ENCODE results near the gene RAB3A. TPM values are rescaled to one million over a fixed set of nuclear protein-coding genes. Genes with fewer than 3 reads are reported as not detected.

Gene RAB3A
- polyA plus RNA-seq, 1 donor = 4.2 TPM

DNA sequence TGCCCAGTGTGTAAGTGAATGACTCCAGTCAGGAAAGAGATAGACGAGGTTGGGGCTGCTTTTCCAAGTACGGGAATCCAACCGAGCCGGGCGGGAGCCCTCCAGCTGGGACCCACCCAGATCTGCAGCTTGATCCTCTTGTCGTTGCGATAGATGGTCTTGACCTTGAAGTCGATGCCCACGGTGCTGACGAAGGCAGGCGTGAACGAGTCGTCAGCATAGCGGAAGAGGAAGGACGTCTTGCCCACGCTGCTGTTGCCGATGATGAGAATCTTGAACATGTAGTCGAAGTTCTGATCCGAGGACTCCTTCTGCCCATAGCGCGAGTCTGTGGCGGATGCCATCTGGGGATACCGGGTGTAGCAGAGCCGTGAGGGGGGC lies 1.5 kb downstream of the RAB3A start:
- no peak for DNase-seq (ENCODE audit: low read depth)

DNA sequence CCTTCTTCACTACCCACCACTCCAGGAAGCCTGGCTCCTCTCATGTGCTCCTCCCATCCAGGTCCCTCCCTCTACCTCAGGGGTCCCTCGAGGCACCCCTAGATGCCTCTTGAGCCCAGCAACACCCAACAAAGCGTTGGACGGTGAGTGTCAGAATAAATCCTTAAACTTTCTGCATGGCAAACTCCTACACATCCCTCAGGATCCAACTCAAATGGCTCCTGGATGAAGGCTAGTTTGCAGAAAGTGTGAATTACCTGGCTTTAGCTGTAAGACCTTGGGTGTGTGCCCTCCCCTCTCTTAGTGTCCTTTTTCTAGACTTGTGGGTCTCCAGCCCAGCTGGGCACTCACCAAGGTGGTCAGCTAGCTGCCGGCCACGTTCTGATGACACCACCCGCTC lies 5.5 kb downstream of the RAB3A start:
- DNase-seq (ENCODE audit: low read depth) = no peak

DNA sequence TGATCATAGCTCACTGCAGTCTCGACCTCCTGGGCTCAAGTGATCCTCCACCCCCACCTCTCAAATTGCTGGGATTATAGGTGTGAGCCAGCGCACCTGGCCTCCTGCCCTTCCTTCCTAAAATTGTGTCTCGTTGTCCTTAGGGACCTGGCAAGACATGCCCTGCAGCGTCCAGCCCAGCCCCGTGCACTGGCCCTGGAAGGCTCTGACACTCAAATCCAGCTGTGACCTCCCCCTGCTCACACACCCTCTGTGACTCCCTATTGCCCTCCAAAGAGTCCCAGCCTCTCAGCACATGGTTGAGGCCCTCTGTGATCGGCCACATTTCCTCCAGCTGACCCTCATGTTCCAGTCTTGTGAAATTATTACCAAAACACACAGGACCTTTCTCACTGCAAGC lies 5.9 kb downstream of the RAB3A start:
- DNase-seq (ENCODE audit: low read depth) = no peak

DNA sequence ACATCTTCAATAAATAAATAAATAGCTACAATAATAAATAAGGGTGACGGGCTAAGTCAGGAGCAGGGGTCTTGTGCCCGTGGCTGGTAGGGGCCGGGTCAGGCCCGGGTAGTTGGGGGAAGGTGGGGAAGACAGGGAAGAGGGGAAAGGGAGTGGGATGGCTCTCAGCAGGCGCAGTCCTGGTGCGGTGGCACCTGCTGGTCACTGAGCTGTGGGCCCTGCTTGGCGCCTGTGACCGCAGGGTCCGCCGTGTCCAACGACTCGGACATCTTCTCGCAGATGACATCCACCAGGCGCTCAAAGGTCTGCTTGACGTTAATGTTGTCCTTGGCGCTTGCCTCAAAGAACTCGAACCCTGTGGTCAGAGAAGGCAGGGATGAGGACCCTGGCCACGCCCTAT lies 6.5 kb downstream of the RAB3A start:
- DNase-seq (ENCODE audit: low read depth) = no peak

DNA sequence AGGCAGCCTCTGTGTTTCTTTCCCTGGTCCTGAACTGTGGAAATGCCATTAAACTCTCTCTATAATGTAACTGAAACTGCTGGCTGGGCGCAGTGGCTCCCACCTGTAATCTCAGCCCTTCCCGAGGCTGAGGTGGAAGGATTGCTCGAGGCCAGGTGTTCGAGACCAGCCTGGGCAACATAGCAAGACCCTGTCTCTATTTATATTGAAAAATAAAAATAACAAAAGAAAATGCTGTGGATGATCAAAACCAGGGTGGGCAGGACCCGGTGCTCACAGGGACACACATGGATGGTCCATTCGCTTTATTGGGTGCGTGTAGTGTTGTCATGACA lies 7.4 kb downstream of the RAB3A start:
- DNase-seq (ENCODE audit: low read depth) = no peak

DNA sequence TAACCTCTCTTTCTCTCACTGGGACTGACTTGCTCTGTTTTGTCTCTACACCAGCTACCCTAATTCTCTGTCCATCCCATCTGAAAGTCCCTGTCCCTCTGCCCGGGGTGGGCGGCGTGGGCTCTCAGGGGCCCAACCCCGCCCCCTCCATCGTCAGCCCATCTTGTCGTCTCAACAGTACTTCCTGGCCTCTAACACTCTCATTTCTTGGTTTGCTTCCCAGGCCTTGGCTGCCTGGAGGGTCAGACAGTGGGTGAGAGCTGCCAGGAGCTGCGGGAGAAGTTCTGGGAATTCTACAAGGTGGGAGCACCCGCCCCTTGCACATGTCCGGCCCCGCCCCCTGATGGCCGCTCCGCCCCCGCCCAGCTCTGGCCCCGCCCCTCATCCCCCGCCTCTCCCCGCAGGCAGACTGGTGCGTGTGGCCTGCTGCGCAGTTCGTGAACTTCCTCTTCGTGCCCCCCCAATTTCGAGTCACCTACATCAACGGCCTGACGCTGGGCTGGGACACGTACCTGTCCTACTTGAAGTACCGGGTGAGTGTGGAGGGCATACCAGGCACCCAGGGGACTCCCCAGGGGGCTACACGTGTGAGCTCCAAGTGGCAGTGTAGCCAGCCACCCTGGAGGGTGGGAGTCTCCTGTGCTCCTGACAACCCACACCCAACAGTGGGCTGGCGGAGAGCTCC lies 9.1 kb downstream of the RAB3A start:
- no peak for DNase-seq (ENCODE audit: low read depth)

DNA sequence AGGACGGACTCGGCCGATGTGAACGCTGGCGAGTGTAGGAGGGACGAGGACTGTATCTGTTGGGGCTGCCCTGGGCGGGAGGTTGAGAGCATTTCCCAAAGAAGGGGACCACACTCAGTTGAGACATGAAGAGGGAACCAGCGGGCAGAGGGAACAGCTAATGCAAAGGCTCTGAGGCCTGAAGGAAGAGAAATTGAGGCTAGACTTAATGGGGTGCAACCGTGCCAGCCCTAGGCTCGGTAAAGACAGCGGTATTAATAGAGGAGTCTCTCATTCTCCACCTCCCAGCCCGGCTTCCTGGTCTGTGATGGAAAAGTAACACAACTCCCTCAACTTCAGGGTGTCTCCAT lies 9.7 kb downstream of the RAB3A start:
- DNase-seq (ENCODE audit: low read depth) = no peak

DNA sequence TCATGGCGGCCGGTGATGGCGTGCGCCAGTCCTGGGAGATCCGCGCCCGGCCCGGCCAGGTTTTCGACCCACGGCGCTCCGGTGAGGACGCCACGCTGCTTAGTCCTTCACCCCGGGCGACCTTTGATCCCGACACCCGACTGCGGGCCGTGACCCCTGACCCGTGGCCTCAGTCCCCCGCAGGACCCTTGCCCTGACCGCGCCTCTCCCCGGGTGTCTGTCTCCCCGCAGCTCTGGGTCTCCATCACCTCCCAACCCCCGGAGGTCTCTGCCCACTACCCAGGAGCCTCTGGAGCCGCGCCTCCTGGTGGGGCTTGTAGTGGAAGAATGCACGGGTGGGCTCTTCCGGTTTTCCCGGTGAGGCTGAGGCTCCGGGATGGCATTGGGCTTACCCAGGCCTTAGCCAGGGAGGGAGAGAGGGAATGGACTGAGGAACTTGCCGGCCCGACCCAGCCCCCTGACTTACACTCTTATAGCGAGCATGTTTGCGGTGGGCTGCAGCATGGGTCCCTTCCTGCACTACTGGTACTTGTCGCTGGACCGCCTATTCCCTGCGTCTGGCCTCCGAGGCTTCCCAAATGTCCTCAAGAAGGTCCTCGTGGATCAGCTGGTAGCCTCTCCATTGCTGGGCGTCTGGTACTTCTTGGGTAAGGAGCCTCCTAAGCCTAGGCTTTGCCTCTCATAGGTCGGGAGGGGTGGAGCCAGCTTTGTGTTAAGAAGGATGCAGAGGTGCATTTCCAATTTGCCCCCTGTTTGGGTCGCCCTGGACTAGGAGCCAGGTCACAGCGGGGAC lies 10.3 kb downstream of the RAB3A start:
- no peak for DNase-seq (ENCODE audit: low read depth)

DNA sequence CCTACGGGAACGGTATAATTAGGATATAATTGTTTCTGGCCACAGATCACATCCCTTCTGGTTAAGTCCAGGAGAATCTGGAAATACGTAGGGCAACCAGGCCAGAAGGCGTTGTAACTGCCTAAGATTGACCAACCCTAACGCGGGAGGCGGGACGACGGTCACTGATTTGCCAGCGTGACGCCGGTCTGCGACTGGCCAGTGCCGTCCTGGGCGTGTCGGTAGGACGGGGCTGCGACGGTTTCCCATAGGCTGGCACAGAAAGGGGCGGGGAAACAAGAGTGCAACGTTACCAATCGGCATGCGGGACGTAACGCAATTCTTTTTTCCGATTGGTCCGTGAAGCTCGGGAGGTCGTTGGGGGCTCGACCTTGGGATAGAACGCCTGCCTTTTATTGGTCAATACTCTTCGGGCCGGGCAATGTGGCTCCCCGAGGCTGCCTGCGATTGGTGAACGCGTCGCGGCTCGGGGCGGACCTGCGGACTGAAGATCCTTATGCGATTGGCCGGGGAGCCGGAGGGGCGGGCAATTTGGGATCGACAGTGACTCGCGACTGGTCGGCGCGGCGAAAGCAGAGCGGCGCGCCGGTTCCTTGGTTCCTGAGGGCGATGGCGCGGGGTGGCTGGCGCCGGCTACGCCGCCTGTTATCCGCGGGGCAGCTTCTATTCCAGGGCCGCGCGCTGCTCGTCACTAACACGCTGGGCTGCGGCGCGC lies 11.0 kb downstream of the RAB3A start, which contains the start of gene MPV17L2:
Gene MPV17L2, plus strand, starts transcription at position 546 of the 715 bp plus-strand sequence. Its CDS starts 64 bp downstream, at position 610.
- peak; percentile 99 for DNase-seq (ENCODE audit: low read depth)

DNA sequence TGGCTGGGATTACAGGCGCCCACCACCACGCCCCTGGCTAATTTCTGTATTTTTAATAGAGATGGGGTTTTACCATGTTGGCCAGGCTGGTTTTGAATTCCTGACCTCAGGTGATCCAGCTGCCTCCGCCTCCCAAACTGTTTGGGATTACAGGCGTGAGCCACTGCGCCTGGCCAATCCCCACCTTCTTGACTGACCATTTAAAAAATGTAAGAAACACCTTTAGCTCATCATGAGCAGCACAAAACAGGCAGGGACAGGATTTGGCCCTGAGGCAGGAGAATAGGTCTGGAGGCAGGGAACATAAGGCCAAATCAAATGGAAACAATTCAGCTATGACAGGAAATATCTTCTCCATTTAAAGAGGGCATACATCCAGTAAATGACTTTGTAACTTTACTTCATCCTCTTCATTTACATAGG lies 12.2 kb downstream of the RAB3A start:
- no peak for DNase-seq (ENCODE audit: low read depth)

DNA sequence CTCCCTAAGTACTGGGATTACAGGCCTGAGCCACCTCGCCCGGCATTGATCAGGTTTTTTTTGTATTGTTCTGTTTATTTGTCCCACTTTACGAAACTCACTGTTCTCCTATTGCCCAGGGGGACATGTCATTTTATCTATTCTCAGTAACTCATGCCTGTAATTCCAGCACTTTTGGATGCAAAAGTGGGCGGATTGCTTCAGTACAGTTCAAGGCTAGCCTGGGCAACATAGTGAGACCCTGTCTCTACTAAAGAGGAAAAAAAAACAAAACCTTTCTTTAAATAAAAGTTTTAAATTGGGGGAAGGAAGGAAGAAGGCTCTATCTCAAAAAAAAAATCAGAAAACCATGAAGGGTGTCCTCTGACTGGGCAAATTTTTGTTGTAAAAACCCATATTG lies 13.6 kb downstream of the RAB3A start:
- no peak for DNase-seq (ENCODE audit: low read depth)

DNA sequence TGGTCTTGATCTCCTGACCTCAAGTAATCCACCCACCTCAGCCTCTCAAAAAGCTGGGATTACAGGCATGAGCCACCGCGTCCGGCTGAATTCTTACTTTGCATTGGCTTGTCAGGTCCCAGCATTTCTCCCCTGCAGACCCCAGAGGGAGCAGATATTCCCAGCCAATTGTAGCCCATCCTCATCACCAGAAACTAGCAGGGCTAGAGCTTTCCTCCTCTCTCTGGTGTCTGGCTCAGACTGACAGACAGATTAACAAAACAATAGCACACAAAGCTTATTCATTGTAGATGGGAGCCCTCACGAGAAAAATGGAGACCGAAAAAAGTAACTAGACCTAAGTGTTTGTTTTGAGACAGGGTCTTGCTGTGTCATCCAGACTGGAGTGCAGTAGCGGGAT lies 18.3 kb downstream of the RAB3A start:
- DNase-seq (ENCODE audit: low read depth) = no peak

DNA sequence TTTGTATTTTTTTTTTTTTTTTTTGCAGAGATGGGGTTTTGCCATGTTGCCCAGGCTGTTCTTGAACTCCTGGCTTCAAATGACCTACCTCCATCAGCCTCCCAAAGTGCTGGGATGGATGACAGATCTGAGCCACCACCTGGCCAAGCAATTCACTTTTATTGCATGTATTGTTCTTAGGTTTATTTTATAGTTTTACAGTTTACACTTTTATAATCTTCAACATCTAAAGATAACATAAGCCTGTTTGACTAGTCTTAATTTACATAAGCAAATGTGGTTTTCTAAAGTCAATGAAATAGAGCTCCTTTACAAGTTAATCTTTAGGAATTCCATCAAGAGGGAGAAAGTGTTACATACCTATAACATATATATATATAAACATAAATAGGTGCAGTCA lies 20.3 kb downstream of the RAB3A start:
- no peak for DNase-seq (ENCODE audit: low read depth)

DNA sequence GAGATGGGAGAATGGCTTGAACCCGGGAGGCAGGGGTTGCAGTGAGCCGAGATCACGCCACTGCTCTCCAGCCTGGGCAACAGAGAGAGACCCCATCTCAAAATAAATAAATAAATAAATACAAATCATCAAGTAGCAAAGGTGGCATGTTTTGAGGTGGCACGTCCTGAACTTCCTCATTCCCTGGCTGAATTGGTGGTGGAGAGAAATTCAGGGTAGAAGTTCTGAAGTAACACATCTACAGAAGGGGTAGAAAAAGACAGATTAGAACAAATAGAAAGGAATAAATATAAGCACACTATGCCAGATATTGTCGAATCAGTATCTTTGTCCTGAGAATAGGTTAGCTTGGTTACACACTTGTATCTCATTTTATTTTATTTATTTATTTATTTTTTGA lies 23.9 kb downstream of the RAB3A start:
- no peak for DNase-seq (ENCODE audit: low read depth)

DNA sequence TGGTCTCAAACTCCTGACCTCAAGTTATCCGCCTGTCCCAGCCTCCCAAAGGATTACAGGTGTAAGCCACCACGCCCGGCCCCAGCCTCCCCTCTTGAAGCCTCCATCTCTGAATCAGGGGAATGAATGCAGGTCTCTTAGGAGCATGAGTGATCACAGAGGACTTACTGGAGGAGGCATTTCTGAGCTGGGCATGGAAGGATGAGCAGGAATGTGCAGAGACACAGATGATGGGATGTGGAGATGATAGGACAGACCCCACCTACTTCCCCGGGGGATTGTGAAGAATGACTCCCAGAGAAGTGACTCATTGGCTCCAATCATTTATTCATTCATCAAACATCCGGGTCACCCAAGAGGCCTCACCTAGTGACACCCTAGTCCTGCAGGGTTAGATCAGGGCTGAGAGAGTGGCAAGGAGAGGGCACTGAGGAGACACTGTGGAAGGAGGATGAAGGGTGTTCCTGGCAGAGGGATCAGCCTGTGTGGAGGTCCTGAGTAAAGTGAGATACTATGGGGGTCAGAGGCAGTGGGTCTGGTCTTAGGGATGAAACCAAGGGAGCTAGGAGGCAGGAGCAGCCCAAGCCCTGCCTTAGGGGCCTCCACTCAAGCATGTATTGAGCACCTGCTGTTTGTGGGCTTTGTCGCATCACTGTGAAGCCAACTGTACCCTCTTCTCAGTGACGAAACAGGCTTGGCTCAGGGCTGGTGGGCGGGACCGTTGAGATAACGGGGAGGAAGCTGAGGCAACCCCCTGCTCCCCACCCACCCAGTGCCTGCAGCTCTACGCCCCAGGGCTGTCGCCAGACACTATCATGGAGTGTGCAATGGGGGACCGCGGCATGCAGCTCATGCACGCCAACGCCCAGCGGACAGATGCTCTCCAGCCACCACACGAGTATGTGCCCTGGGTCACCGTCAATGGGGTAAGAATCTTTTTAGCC lies 27.2 kb downstream of the RAB3A start:
- DNase-seq (ENCODE audit: low read depth) = no peak

DNA sequence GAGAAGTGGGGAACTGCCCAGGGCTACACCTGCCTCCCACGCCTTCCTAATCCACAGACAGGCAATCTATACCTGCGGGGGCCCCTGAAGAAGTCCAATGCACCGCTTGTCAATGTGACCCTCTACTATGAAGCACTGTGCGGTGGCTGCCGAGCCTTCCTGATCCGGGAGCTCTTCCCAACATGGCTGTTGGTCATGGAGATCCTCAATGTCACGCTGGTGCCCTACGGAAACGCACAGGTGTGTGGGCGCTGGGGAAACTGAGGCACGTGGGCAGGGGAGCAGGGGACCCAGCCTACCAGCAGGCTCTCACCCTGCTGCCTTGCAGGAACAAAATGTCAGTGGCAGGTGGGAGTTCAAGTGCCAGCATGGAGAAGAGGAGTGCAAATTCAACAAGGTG lies 28.9 kb downstream of the RAB3A start:
- no peak for DNase-seq (ENCODE audit: low read depth)

DNA sequence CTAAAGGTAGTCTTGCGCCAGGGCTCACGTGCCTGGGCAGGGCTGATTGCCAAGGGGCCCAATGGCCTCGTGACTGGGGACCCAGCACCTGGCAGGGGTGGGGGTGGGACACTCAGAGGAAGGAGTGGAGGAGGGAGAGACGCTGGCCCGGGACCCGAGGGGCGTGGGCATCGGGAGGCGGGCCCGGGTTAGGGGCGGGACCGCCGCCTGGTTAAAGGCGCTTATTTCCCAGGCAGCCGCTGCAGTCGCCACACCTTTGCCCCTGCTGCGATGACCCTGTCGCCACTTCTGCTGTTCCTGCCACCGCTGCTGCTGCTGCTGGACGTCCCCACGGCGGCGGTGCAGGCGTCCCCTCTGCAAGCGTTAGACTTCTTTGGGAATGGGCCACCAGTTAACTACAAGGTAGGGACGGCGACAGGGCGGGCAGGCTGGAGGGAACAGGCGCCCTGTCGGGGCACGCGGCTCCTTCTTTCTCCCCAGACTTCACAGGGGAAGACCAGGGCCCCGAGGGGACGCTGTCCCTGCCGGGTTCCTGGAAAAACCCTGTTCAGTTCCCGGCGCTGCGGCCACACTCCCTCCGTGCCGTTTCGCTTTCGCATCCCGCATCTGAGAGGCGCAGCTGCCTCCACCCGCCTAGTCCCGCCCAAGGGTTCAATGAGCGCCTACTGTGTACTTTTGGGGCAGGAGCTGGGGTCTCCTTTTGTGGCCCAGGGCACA lies 30.1 kb downstream of the RAB3A start, which contains the start of gene IFI30:
Gene IFI30, plus strand, starts transcription at position 242 of the 717 bp plus-strand sequence. Its CDS starts 29 bp downstream, at position 271.
- no peak for DNase-seq (ENCODE audit: low read depth)

DNA sequence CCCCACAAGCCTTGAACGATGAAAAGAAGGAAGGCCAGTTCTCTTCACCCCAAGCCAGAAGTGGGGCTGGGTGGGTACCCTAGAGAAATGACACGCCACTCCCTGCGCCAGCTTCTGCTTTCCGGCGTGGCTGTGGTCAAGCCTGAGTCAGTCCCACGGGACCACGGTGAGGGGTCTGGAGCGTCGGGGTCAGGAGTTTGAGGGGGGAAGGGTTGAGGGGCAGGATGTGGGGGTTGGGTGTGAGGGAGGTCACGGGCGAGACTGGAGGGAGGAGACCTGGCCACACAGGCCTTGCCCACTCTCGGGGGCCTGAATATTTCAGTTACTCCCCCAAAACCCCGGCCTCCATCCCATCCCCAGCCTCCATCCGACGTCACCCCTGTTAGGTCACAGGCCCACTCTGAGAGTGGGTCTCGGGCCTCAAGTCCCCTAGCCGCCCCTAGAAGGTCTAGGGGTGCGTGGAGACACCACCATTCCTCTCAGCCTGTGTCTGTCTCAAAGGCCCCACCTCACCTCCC lies 30.7 kb downstream of the RAB3A start:
- DNase-seq (ENCODE audit: low read depth) = no peak

DNA sequence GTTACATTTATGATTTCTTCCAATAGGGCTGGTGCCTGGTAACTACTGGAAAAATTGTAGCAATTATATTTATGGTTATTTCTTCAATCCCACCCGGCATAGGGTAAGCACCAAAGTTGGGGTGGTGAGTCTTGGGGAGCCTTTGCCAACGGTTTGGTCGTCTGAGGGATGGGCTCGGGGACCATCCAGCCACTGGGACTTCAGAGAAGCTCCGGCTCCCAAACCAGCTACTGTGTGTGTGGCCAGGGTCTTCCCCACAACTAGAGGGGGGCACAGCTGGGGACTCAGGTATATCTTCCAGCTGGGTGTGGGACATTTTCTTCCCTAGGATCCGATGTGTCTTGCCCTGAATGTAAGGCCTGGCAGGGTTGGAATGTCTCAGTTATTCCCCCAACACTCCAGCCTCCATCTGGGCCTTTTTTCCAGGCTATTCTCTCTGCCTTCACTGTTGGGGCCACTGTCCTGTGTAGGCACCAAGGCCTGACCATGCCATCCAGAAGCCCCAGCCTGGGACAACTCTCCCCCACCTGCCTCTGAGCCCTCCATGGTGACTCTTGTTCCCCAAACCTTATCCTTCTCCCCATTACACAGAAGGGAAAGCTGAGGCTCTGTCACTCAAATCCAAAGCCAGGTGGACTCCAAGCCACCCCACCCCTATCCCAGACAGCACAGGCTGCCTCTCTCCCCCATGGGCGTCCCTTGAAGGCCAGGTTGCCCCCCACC lies 31.4 kb downstream of the RAB3A start:
- no peak for DNase-seq (ENCODE audit: low read depth)

Data from forelimb muscle (tissue), 1 donor.